IPS-11a (cell line): ENCODE data around the gene INSIG1.

Experiments
- H3K4me3 ChIP-seq: one replicate; pipeline ENCODE4 v1.5.1; 2013; ENCODE audit warnings: low read depth, low read length, control low read depth

INSIG1 gene

GRCh38 chr7:155324012-155324917 is 26.6 kb downstream of the INSIG1 start:
- no peak overlapping the region for H3K4me3 ChIP-seq

- H3K4me3 ChIP-seq = no peak overlapping the region
Measured at GRCh38 chr7:155324918-155325235, 27.2 kb downstream of the INSIG1 start.

GRCh38 chr7:155326385-155326784 is 28.7 kb downstream of the INSIG1 start:
- H3K4me3 ChIP-seq = no peak overlapping the region

DNA sequence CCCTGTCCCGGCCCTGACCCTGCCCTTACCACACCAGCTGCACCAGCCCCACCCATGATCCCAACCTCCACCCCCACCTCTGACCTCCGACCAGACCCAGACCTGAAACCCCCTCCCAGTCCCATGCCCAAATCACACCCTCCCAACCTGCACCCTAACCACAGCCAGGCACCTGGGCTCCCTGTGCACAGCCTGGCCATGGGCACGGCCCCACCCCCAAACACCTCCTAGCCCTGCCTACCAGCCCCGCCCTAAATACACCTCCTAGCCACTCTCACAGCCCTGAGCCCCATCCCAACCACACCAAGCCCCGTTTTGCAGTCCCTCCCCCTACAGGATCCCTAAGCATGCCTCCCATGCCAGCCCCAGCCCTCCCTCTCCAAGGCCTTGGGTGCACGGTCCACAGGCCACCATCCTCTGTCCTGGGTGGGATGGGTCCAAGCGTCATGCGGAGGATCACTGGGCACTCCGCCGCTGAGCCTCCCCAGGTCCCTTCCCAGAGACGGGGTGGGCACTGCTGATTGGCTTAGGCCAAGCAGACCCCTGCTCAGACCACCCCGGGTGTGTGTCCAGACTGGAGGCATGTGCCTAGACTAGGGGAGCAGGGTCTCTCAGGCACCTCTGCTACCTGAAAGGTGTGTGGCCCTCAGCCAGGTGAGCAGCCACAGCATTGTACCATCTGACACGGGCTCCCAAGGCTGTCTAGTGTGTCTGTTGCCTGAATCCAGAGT is 30.1 kb downstream of the INSIG1 start:
- no peak overlapping the region for H3K4me3 ChIP-seq

GRCh38 chr7:155329225-155329624 is 31.5 kb downstream of the INSIG1 start:
- no peak overlapping the region for H3K4me3 ChIP-seq

- H3K4me3 ChIP-seq = no peak overlapping the region
Measured at GRCh38 chr7:155331396-155331795, 33.7 kb downstream of the INSIG1 start.

GRCh38 chr7:155333346-155334234 is 35.9 kb downstream of the INSIG1 start:
- H3K4me3 ChIP-seq = no peak overlapping the region

DNA sequence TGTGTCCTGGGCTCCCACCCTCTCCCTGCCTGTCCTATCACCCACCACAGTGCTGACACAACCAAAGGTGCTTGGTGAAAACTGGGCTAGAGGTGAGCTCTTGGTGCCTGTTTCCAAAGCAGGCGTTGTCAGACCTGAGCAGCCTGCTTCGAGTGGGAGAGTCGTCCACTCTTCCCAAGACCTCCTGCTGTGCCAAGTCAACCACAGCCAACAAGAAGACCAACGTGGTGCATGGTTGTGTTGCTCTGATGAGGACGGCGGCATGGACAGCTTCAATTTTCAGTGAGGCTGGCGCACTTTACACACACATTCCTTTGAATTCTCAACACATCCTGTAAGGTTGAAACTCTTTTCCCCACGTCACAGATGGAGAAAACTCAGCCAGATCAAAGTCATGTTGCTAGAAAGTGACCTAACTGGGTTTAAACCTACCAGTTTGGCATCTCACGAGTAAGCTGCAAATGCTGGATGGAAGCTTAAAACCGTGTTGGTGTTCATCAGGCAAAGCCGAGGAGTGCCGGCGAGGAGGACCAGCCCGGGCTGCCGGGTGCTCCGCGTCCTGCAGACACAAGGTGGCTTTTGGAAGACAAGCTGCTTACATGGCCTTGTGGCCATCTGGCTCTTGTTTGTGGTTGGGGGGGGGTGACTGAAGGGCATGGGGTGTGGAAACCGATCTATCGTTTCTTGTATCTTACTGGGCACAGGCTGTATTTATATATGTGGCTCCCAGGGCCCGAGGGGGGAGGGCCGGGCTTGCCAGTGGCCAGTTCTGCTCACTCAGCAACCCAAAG is 39.3 kb downstream of the INSIG1 start:
- H3K4me3 ChIP-seq = no peak overlapping the region

- no peak overlapping the region for H3K4me3 ChIP-seq
Measured at GRCh38 chr7:155337946-155338631, 40.4 kb downstream of the INSIG1 start.

GRCh38 chr7:155338632-155339320 is 41.1 kb downstream of the INSIG1 start:
- no peak overlapping the region for H3K4me3 ChIP-seq

DNA sequence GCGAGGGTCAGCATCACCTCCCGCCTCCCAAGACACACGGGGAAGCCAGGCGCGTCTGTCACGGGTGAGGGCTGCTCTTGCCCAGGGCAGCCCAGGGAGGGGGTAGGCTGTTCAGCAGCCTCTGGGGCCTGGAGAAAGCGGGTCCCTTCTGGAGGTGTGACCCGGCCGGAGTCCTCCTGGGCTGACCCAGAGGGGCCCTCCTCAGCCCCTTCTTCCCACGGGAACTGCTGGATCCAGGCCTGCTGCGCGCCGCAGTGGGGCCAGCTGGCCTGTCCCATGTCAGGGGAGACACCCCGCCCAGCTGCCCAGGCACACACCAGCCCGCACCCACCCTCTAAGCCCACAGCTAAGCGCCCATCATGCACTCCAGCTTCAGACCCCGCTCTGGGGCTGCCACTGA is 41.8 kb downstream of the INSIG1 start:
- no peak overlapping the region for H3K4me3 ChIP-seq

- no peak overlapping the region for H3K4me3 ChIP-seq
Measured at GRCh38 chr7:155340071-155340531, 42.4 kb downstream of the INSIG1 start.

DNA sequence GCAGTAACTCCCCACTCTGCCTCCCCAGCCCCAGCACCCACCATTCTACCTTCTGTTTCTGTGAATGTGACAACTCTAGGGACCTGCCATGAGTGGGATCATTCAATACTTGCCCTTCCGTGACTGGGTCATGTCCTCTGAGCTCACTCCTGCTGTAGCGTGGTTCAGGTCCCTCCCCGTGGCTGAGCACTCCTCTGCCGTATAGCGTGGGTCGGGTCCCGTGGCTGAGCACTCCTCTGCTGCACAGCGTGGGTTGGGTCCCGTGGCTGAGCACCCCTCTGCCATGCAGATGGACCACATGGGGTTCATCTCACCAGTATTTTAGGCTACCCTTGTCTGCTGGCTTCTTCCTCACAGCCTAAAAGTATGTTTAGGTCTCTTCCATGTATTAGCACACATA is 43.0 kb downstream of the INSIG1 start:
- no peak overlapping the region for H3K4me3 ChIP-seq

- no peak overlapping the region for H3K4me3 ChIP-seq
Measured at GRCh38 chr7:155341463-155341983, 43.8 kb downstream of the INSIG1 start.

DNA sequence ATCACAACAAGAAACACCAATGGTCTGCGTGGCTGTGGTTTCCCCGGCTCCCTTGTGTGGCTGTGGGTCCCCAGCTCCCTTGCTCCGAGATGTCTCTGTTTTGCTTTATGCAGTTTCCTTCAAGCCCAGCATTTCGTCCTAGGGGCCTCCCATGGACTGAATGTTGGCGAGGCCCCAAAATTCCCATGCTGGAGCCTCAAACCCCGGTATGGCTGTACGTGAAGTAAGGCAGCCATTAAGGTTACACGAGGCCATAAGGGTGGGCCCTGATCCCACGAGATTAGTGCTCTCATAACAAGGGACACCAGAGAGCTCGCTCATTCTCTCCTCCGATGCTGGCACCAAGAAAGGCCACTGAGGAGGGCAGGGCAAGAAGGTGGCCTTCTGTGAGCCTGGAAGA is 44.6 kb downstream of the INSIG1 start:
- H3K4me3 ChIP-seq = no peak overlapping the region

GRCh38 chr7:155343150-155343549 is 45.5 kb downstream of the INSIG1 start:
- H3K4me3 ChIP-seq = no peak overlapping the region

- no peak overlapping the region for H3K4me3 ChIP-seq
Measured at GRCh38 chr7:155343661-155344121, 46.0 kb downstream of the INSIG1 start.

- H3K4me3 ChIP-seq = peak overlapping the region; percentile 4
Measured at GRCh38 chr7:155344270-155344617, 46.6 kb downstream of the INSIG1 start.
